ENCODE results near the gene C3orf18. TPM values are rescaled to one million over a fixed set of nuclear protein-coding genes. Genes with fewer than 3 reads are reported as not detected.

The C3orf18 gene
- total RNA-seq, 1 donor from 2014 or later, result 11.1 TPM

GRCh38 chr3:50580683-50581458 lies 13.3 kb upstream of the C3orf18 start:
- DNase-seq (ENCODE audit: low read depth), result no peak

- DNase-seq (ENCODE audit: low read depth), result no peak
Measured at GRCh38 chr3:50577348-50577747, 9.8 kb upstream of the C3orf18 start.

DNA sequence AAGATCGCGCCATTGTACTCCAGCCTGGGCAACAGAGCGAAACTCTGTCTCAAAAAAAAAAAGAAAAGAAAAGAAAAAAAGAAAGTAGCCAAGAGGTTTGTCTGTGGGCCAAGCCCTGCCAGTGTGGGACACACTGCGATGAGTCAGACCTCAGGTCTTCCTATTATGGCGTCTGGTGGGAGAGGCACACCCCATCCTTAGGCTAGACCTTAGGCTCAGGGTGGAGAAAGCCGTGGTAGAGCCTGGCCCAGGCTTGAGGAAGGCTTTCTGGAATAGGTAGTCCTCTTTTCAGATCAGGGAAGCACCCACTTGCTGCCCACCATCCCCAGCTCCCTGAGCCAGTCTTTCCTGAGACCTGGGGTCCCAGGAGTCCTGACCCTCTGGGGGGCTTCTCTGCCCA lies 7.8 kb upstream of the C3orf18 start:
- DNase-seq (ENCODE audit: low read depth), result peak; percentile 19

DNA sequence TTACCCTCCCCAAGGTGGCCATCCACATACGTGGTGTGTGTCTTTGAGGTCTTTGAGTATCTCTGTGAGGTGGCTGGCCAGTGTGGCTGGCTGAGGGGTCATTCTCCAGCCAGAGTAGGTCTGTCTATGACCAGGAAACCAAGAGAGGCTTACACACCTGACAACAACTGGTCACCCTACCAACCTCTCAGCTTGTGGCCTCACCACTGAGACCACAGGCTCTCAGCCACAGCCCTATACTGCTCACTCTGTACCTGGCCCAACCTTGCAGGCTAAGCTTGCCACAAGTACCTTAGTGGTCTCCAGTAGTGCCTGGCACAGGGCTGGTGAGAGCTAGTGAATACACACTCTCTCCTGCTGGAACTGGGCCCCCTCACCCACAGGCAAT lies 6.9 kb upstream of the C3orf18 start:
- DNase-seq (ENCODE audit: low read depth), result no peak

DNA sequence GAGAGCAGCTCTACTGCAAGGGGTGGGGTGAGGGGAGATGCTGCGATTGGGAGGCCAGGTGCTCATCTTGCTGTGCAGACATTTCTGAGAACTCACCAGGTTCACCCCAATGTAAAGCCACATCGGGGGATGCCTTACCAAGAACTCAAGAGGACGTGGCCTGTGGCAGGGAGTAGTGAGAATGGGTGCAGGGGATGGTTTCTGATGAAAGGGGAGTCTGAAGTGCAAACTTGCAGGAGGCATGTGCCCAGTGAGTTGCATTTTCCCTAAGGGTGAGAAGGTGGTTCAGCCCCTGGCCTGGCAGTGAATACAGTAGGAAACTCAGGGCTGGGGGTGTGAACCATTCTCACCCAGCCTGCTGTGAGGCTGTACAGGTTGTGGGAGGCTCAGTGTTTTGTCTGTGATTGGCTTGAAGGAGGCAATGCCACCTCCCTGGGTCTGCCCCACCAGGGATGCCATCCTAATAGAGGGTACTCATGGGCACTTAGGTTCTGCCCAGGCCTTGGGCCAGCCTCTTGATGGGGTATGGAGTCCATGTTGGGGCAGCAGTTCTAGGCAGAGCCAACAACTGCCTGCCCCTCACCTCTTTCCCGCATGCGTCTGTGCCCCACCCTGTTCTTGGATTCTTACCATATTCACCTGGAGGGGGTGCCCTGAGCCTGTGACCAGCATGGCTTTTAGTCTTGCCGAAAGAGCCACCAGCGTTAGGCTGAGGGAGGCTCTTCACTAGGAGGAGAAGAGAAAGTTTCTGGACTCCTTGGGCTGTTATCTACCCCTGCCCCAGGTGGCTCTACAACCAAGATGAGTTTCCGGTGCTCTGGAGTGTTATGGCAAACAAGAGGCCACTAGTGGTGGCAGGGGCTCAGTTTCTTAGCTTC lies 6.3 kb upstream of the C3orf18 start:
- DNase-seq (ENCODE audit: low read depth), result no peak

GRCh38 chr3:50572801-50573371 lies 5.3 kb upstream of the C3orf18 start:
- DNase-seq (ENCODE audit: low read depth), result no peak

DNA sequence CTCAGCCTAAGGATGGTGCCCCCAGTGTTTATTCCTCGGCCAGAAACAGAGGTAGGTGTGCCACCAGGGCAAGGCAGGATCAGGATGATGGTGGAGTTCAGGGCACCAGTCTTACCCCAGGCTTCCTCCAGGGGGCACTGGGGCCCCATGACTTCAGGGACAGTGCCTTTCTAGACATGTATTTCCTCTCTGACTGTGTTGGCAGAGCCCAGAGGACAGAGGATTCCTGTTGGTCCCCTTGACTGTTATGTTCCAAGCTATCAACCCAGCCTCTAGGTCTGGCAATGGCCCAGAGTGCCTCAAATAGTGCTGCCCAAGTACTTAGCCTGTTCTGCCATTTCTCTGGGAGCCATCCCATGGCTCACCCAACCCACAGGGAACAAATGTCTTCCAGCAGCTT lies 4.6 kb upstream of the C3orf18 start:
- peak; percentile 54 for DNase-seq (ENCODE audit: low read depth)

GRCh38 chr3:50571486-50571885 lies 3.9 kb upstream of the C3orf18 start:
- DNase-seq (ENCODE audit: low read depth), result no peak

DNA sequence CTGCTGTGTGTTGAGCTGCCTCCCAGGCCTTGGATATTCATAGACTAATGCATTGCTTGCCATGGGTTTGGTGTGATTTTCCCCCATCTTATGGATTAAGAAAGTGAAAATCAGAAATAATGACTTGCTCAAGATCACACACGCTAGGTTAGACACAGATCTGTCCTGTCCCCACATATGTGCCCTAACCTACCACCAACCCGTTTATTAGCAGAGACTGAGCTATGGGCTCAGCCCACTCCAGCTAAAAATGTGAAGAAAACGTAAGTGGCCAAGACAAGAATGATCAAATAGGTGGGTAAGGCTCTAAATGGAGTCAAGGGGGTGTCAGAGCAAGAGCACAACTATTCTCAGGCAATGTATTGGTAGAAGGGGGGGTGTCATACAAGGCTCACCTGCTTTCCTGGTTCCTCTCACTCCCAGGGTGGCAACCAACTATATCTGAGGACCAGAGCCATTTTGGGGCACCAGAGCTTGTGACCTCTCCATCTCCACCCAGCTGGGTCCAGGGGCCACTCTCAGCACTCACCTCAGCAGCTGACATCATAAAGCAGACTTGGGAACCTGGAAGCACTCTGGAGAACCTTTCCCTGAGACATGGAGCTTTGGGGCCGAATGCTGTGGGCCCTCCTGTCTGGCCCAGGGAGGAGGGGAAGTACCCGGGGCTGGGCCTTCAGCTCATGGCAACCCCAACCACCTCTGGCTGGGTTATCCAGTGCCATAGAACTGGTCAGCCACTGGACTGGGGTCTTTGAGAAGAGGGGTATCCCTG lies 3.1 kb upstream of the C3orf18 start:
- no peak for DNase-seq (ENCODE audit: low read depth)

DNA sequence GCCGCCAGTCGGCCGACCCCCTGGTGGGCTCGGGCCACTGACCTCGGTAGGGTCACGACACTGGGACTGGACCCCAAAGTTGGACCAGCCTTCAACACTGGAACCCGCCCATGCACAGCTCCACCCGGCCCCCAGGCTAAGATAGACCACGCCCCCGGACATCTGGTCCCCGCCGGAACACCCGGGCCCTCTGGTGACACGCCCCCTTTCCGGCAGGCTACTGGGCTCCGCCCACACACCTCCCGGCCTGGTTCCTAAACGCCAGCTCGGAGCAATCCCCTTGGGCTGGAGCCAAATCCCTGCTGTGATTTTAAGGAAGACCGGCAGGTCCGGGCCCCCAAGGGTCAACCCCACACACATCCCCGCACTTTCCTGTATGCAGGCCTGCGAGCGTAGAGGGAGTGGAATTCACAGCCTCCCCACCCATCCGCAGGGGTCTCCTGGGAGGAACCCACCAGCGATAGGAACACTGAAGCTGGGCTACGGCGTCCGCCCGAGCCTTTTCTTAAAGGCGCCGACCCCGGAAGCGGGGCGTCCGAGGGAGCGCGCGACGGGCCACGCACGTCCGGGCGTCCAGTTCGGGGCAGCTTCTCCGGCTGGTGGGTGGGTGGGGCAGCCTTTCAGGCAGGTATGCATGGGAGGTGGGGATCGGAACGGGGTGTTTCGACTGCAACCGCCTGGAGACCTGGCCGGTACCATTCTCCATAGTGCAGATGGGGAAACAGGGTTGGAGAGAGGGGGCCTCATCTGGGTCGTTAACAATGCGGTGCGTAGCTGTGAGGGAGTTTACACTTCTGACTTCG lies 1.6 kb upstream of the C3orf18 start, which contains the start of gene HEMK1:
Gene HEMK1 (plus strand): TSS at position 576 of the 803 bp plus-strand sequence. CDS start 1,583 bp downstream, outside the sequence.
- peak; percentile 81 for DNase-seq (ENCODE audit: low read depth)

GRCh38 chr3:50567011-50567385 lies 549 bp downstream of the C3orf18 start:
- DNase-seq (ENCODE audit: low read depth), result no peak

- no peak for DNase-seq (ENCODE audit: low read depth)
Measured at GRCh38 chr3:50564321-50564720, 3.2 kb downstream of the C3orf18 start.

- no peak for DNase-seq (ENCODE audit: low read depth)
Measured at GRCh38 chr3:50563867-50564266, 3.7 kb downstream of the C3orf18 start.

DNA sequence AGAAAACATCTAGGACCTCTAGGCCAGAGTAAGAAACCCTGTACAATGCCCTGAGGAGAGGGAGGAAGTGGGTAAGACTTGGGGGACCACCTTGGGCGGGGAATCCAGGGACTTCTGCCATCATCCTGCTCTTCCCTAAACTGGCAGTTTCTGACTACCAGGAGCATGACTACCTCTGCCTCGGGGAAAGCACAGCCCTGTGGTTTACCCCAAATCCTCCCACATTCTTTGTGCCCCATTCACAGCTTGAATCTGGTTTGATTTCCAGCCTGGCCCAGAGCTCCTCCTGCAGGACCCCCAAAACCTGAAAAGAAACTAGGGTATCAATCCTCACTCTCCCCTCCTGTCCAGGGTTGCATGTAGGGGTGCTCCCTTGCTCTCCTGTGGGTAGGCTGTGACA lies 4.7 kb downstream of the C3orf18 start:
- DNase-seq (ENCODE audit: low read depth), result peak; percentile 30

DNA sequence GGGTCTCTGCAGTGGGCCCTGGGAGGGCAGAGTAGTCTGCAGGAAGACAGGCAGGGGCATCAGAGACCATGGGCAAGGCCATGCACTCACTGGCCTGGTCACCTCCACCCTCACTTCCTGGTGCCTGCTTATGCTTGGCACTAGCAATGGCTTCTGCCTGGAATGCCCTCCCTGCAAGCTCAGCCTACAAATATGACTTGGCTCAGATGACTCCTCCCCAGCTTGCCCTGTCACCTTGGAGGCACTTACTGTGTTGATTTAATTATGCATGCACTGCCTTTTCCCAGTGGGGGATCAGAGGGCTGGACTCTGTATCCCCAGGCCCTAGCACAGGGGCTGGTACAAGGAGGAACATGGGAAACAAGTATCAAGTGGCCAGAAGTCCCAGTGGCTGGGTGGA lies 7.8 kb downstream of the C3orf18 start:
- DNase-seq (ENCODE audit: low read depth), result peak; percentile 33

DNA sequence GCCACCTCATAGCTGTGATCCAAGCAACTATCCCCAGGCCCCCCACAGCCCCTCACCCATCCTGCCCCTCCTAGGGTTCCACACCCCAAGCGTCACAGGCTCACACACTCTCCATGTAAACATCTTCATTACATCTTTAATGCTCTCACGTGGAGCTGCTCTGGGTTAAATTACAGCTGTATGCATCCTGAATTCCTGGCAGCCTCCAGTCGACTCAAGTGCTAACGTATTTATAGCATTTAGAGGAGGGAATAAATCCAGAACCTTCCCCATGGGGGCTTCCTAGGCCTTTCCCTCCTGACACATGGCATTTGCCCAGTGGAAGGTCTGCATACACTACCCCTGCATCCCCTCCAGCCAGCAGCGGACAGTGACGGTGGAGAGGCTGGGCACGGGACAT lies 9.6 kb downstream of the C3orf18 start:
- no peak for DNase-seq (ENCODE audit: low read depth)

- DNase-seq (ENCODE audit: low read depth), result no peak
Measured at GRCh38 chr3:50557106-50557505, 10.4 kb downstream of the C3orf18 start.

DNA sequence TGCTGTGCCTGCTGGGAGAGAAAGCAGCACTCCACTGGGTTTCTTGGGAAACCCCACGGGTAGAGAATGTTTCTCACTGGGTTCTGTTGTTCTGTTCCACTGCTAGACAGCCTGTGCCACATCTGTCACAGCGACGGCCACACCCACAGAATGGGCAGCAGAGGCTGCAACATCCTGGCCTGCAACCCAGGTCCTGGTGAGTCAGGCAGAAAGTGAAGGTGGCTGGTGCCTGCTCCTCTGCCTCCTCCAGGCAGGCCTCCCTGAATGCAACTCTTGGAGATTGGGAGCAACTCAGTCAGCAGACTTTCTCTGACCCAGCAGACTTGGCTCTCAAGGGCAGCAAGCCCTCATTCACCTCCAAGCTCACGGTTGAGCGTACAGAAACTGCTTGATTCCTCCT lies 13.0 kb downstream of the C3orf18 start:
- DNase-seq (ENCODE audit: low read depth), result no peak

DNA sequence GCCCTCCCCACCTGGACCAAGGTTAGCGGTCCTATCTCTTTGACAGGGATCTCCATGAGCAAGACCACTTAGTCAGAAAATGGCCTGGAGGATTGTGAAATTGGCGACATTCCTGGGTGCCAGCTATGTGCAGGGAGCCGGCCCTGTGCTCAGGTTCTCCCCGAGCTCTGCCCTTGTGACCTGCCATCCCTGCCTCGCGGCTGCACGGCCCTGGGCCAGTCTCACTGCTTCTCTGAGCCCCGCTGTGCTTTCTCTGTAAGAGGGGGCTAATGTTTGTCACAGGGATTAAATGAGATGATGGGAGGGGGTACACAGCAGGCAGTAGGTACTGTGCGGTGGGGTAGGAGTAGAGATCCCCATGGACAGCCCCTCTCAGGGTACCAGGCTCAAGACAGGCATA lies 14.9 kb downstream of the C3orf18 start:
- DNase-seq (ENCODE audit: low read depth), result no peak

DNA sequence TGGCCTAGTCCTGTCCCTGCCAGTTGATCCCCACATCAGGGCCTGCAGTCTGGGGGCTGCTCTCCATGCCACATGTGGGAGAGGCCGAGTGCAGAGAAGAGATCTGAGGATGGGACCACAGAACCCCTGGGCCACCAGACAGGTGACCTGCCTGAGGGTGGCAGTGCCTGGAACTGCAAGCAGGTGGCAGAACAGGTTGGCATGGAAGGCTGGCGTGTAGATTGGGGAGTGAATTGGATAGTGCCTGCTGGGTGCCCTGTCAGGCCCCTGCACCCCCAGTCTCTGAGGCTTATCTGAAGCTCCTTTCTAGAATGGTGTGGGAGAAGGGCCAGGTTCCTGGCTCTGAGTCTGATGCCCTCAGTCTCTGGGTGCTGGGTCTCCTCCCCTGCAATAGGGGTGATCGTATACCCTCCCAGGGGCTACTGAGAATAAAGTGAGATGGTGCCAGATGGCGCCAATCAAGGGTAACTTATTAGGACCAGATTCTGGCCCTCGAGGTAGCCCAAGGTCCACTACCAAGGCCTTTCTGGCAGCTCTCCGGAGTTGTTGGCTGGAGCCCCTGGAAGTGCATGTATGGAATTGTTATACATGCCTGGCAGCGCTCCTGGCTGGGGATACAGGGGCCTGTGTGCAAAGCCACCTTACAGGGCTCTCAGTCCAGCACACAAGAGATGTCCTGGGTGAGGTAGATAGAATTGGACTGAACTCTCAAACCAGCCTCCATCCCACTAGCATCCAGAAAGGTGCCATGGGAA lies 15.7 kb downstream of the C3orf18 start:
- no peak for DNase-seq (ENCODE audit: low read depth)

All from renal cortical epithelial cell (primary cell).